HepG2 (cell line): ENCODE measurements around the gene FAM110D. TPM values are rescaled to one million over a fixed set of nuclear protein-coding genes. Genes with fewer than 3 reads are reported as not detected.

Experiments
- ATAC-seq: fragments of 200-7000 bp; cut with Tn5 transposase; 3 replicates; pipeline ENCODE4 v1.9.1; 2020; ENCODE audit warnings: mild to moderate bottlenecking, moderate library complexity
- BruUV-seq: library from RNA; stranded (reverse); fragments of 400-500 nt; replicated peaks from 2 replicates; lab custom pipeline; 2021; lab: Mats Ljungman, UMichigan
- CTCF ChIA-PET: fragments of 300-600 bp; formaldehyde crosslinking; extraction: SDS; loops from one replicate; lab custom pipeline; 2021; ENCODE audit warnings: low total read pairs, inconsistent platforms, low intra/inter-chr PET ratio; lab: Yijun Ruan, JAX
- POLR2A ChIA-PET: fragments of 350-600 bp; sonication (Branson Sonifier 250); formaldehyde crosslinking; loops from one replicate; lab custom pipeline; 2020; ENCODE audit warnings: antibody characterized with exemption, inconsistent platforms; lab: Yijun Ruan, JAX
- DNase-seq: peaks from one replicate; pipeline ENCODE4 v3.0.0-alpha.2; 2015; ENCODE audit warnings: low spot score
- FAIRE-seq: peaks from 3 replicates; lab custom pipeline; 2011; peaks lifted over from hg19 to GRCh38; lab: Jason Lieb, UNC
- H2AFZ ChIP-seq: one replicate; pipeline ENCODE4 v1.6.1; 2011; ENCODE audit warnings: low read length, inconsistent platforms
- H3K27ac ChIP-seq: fragments of 300-600 bp; 3 replicates; pipeline ENCODE4 v1.8.0; 2011; ENCODE audit warnings: mixed run types, mild to moderate bottlenecking, mixed read lengths, low read length, inconsistent platforms; ENCODE audit not compliant: insufficient read depth; ENCODE audit errors: extremely low read length
- H3K27me3 ChIP-seq, 2 experiments: fragments of 200-600 bp in 1 of 2; 2 replicates in 1 of 2; 3 replicates in 1 of 2; pipeline versions ENCODE4 v1.6.0 to v1.8.0; 2011; ENCODE audit warnings: low read length in 2 of 2, mild to moderate bottlenecking in 2 of 2, moderate library complexity in 2 of 2, inconsistent platforms in 1 of 2; ENCODE audit not compliant: insufficient read depth in 2 of 2, control insufficient read depth in 1 of 2
- H3K36me3 ChIP-seq, 2 experiments: fragments of 200-600 bp in 1 of 2; replicated peaks in 1 of 2; 2 replicates in 1 of 2; 3 replicates in 1 of 2; pipeline versions ENCODE4 v1.5.1 to v1.8.0; 2011; ENCODE audit warnings: low read length in 2 of 2, inconsistent platforms in 1 of 2; ENCODE audit not compliant: insufficient read depth in 2 of 2, control insufficient read depth in 1 of 2
- H3K4me1 ChIP-seq: 2 replicates; pipeline ENCODE4 v1.5.1; 2012; ENCODE audit warnings: low read length, inconsistent platforms; ENCODE audit not compliant: insufficient read depth
- H3K4me2 ChIP-seq: 2 replicates; pipeline ENCODE4 v1.6.0; 2011; ENCODE audit warnings: low read depth, low read length, inconsistent platforms
- H3K4me3 ChIP-seq, 3 experiments: fragments of 200-600 bp in 1 of 3; sonication (generic), shearing (Covaris generic) in 1 of 3; replicated peaks in 1 of 3; 2 replicates each; pipeline ENCODE4 v1.5.1; 2011 to 2016; ENCODE audit warnings: low read length in 3 of 3, inconsistent platforms in 2 of 3, low read depth in 2 of 3, mild to moderate bottlenecking in 2 of 3, control low read depth in 1 of 3, mixed read lengths in 1 of 3; ENCODE audit not compliant: insufficient read depth in 1 of 3
- H3K79me2 ChIP-seq: one replicate; pipeline ENCODE4 v1.6.1; 2011; ENCODE audit warnings: low read length, inconsistent platforms; ENCODE audit not compliant: insufficient read depth
- H3K9ac ChIP-seq: 2 replicates; pipeline ENCODE4 v1.6.0; 2011; ENCODE audit warnings: mild to moderate bottlenecking, low read depth, low read length, inconsistent platforms; ENCODE audit not compliant: insufficient read depth
- H3K9me3 ChIP-seq: 2 replicates; pipeline ENCODE4 v1.5.1; 2012; ENCODE audit warnings: mild to moderate bottlenecking, low read length
- H4K20me1 ChIP-seq: 2 replicates; pipeline ENCODE4 v1.6.0; 2011; ENCODE audit warnings: inconsistent platforms, mild to moderate bottlenecking, low read length, moderate library complexity; ENCODE audit not compliant: insufficient read depth
- ASH2L ChIP-seq: fragments of 300-600, 200-600 bp; sonication (generic); IDR thresholded peaks from 2 replicates; pipeline ENCODE4 v1.7.0; 2017; ENCODE audit warnings: low read depth, mild to moderate bottlenecking, moderate library complexity, mixed read lengths, low read length; ENCODE audit not compliant: insufficient read length
- CSRNP2 ChIP-seq: sonication (generic); formaldehyde crosslinking; conservative IDR thresholded peaks from 2 replicates; pipeline ENCODE4 v1.8.0; 2022; ENCODE audit warnings: low read depth, missing genetic modification reagents
- NFYB ChIP-seq: sonication (generic); formaldehyde crosslinking; IDR thresholded peaks from 2 replicates; pipeline ENCODE4 v1.4.0; 2020; ENCODE audit warnings: missing genetic modification reagents
- PLRG1 ChIP-seq: fragments of 450-650 bp; conservative IDR thresholded peaks from 2 replicates; pipeline ENCODE4 v1.6.1; 2016
- SNAI1 ChIP-seq: sonication (generic); formaldehyde crosslinking; IDR thresholded peaks from 2 replicates; pipeline ENCODE4 v1.5.0; 2020; ENCODE audit warnings: mild to moderate bottlenecking, missing genetic modification reagents, borderline replicate concordance
- SNAPC4 ChIP-seq: sonication (generic); formaldehyde crosslinking; IDR thresholded peaks from 2 replicates; pipeline ENCODE4 v1.4.0; 2020; ENCODE audit warnings: mild to moderate bottlenecking, missing genetic modification reagents
- ZMYM3 ChIP-seq: sonication (generic); formaldehyde crosslinking; IDR thresholded peaks from 2 replicates; pipeline ENCODE4 v1.5.1; 2020; ENCODE audit warnings: mild to moderate bottlenecking, missing genetic modification reagents
- ZNF276 ChIP-seq: sonication (generic); formaldehyde crosslinking; IDR thresholded peaks from 2 replicates; pipeline ENCODE4 v1.4.0; 2020; ENCODE audit warnings: mild to moderate bottlenecking, low read depth, missing genetic modification reagents
- ZNF615 ChIP-seq: sonication (generic); formaldehyde crosslinking; IDR thresholded peaks from 2 replicates; pipeline ENCODE4 v1.5.0; 2020; ENCODE audit warnings: mild to moderate bottlenecking, missing genetic modification reagents, borderline replicate concordance
- ZNF704 ChIP-seq: sonication (generic); formaldehyde crosslinking; IDR thresholded peaks from 2 replicates; pipeline ENCODE4 v1.8.1; 2023; ENCODE audit warnings: mild to moderate bottlenecking, inconsistent platforms, moderate library complexity, missing genetic modification reagents, borderline replicate concordance
- ZNF781 ChIP-seq: sonication (generic); formaldehyde crosslinking; IDR thresholded peaks from 2 replicates; pipeline ENCODE4 v1.5.1; 2020; ENCODE audit warnings: borderline replicate concordance, mild to moderate bottlenecking, missing genetic modification reagents; ENCODE audit errors: not compliant biosample characterization
- ZSCAN29 ChIP-seq: sonication (generic); formaldehyde crosslinking; conservative IDR thresholded peaks from 2 replicates; pipeline ENCODE4 v1.4.0; 2020; ENCODE audit warnings: mild to moderate bottlenecking, missing genetic modification reagents
- WGBS: methylation state at CpG from one replicate; pipeline ENCODE4 v1.1.6; 2017; ENCODE audit warnings: low lambda C conversion rate; 5-methylcytosine and 5-hydroxymethylcytosine counted together
- in situ Hi-C: cut with HindIII; loops from 2 replicates; pipeline ENCODE4 v1.10.0; 2017; ENCODE audit warnings: low pct_unique_long_range_greater_than_20kb; ENCODE audit not compliant: extremely low pct_ligation_motif_present
- intact Hi-C: fragments of 100-400 bp; cut with micrococcal nuclease; formaldehyde crosslinking; loops from one replicate; pipeline ENCODE4 v1.10.0; 2022; ENCODE audit not compliant: unreplicated experiment
- polyA plus RNA-seq, 8 experiments: library from polyadenylated mRNA; depleted of rRNA in 3 of 8; stranded (reverse) in 7 of 8; unstranded in 1 of 8; fragments of >200 nt; fragmentation: Illumina TruSeq in 4 of 8; extraction: Trizol in 4 of 8; gene quantifications; 2 replicates each; pipeline versions ENCODE4 v1.2.1 to v1.2.3, GENCODE V29; 2011 to 2016; ENCODE audit warnings: low read depth in 4 of 8, missing spikeins in 1 of 8, mixed read lengths in 1 of 8; ENCODE audit not compliant: insufficient read depth in 1 of 8
- total RNA-seq, 5 experiments: library from RNA; depleted of rRNA; stranded (reverse); fragments of >200 nt; fragmentation: Illumina TruSeq; extraction: Trizol; gene quantifications; 2 replicates each; pipeline ENCODE4 v1.2.3, GENCODE V29; 2016; ENCODE audit warnings: low read depth in 1 of 5

FAM110D gene
- total and polyA plus RNA-seq, 2 of the 13 experiments (the other 11 are each of a cell fraction or from before 2014, with no cell fraction given): not detected

GRCh38 chr1:26111530-26112406 lies 47.1 kb upstream of the FAM110D start, which contains the start of gene PDIK1L:
Gene PDIK1L, plus strand, starts transcription at chr1:26111824. Its CDS starts 2,485 bp downstream, at chr1:26114309.
- intact Hi-C loops (loop anchor here (5.0 kb wide), 2 partner anchors 51 to 74 kb away; no protein-coding TSS in a partner anchor), in situ Hi-C loops (no loop called here)
- CTCF ChIA-PET: no interaction called here
- no peaks in the 10 kb centered on the region for H4K20me1 ChIP-seq
- peaks cover 7% of the 10 kb centered on the region for H3K79me2 ChIP-seq
- peak within 1 kb of the TSS; percentile 93 for H3K27ac ChIP-seq
- peak within 1 kb of the TSS; percentile 77 for H2AFZ ChIP-seq
- no peaks in the 10 kb centered on the region for H3K9me3 ChIP-seq
- under 1% methylated on average over 13 of the region's 96 CpGs for WGBS
- no peaks in the 10 kb centered on the region; a peak in 1 of 5 replicates for H3K27me3 ChIP-seq
- H3K4me1 ChIP-seq: peaks cover 32% of the 10 kb centered on the region
- POLR2A ChIA-PET: interaction anchor here (1.1 to 2.3 kb wide), 2 partner anchors 33 to 58 kb away, joined by 3 to 8 read pairs; partner anchors contain the start of gene ZNF593
- FAIRE-seq: no peak
- H3K4me3 ChIP-seq: peak within 1 kb of the TSS; percentile 73 to 98 (median 87)
- peak; percentile 93 for ATAC-seq
- peak within 1 kb of the TSS; percentile 91 for H3K9ac ChIP-seq
- H3K36me3 ChIP-seq: peaks cover 4 to 16% of the 10 kb centered on the region in 2 experiments; a peak in 3 of 5 replicates
- no TSS peak for BruUV-seq
- peak within 1 kb of the TSS; percentile 94 for H3K4me2 ChIP-seq
- peak; percentile 84 for DNase-seq
- TF ChIP-seq ZNF276 (CRISPR knock-in tag): no peak
- TF ChIP-seq PLRG1: no peak
- TF ChIP-seq ZNF704: peak; percentile 61; the same call in 1 of the 2 replicates
- peak; percentile 91 for TF ChIP-seq ASH2L
- TF ChIP-seq CSRNP2 (CRISPR knock-in tag): no peak
- 0 out of 2 replicates have a peak, but pooled peaks have one; percentile 37 for TF ChIP-seq SNAI1 (CRISPR knock-in tag)
- TF ChIP-seq NFYB: peak; percentile 77
- no peak for TF ChIP-seq ZNF615 (CRISPR knock-in tag)
- no peak for TF ChIP-seq ZMYM3 (CRISPR knock-in tag)
- peak; percentile 59 for TF ChIP-seq ZSCAN29 (CRISPR knock-in tag)
- no peak for TF ChIP-seq ZNF781
- TF ChIP-seq SNAPC4 (CRISPR knock-in tag): no peak
